Spleen (tissue), 7 donors: ENCODE data around the gene KIF6.

Experiments
- POLR2A ChIP-seq, 3 donors: fragments of 450-650 bp; IDR thresholded peaks; one replicate each; pipeline ENCODE4 v1.5.1; 2017; ENCODE audit warnings: antibody characterized with exemption in 3 of 3, mild to moderate bottlenecking in 1 of 3
- POLR2AphosphoS5 ChIP-seq, 3 donors: sonication (generic); formaldehyde crosslinking; IDR thresholded peaks; one replicate each; pipeline ENCODE4 v1.5.1; 2017; ENCODE audit warnings: antibody characterized with exemption in 3 of 3
- TF ChIP-seq, protein P1 (sequence below), 11 experiments: fragments of 200-600 bp in 7 of 11; fragments of 450-650 bp in 4 of 11; sonication (generic) in 4 of 11; IDR thresholded peaks in 8 of 11; conservative IDR thresholded peaks in 3 of 11; 1 replicate in 7 of 11; 2 replicates in 4 of 11; pipeline versions ENCODE4 v1.4.0 to v1.8.0; 2016 to 2021; ENCODE audit warnings: antibody characterized with exemption in 11 of 11, inconsistent platforms in 4 of 11, mild to moderate bottlenecking in 1 of 11
- donor health status: DM: no; HTN: no; CAD: no; lungs with moderate emphysema.
- donor health status: DM: no; HTN: no; CAD: no.
- donor health status: DM: no; HTN: no; CAD: no.

DNA sequence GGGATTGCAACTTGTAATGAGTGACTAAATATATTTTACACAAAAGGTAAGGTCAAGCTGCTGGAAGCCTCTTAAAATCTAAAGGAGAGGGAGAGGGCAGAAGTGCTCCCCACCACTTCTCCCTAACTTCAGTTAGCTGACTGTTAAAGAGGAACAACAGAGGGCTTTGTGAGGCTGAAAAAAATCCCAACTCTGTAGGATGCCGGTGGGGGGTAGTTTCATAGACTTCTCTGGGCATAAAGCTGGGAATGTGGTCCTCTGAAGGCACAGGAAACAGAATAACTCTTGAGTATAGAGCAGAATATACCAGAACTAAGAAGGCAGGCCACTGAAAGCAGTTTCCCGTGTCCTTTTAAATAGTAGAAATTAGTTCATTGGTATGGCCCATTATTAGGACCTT lies 71.6 kb downstream of the KIF6 start:
- TF ChIP-seq, protein P1, sequence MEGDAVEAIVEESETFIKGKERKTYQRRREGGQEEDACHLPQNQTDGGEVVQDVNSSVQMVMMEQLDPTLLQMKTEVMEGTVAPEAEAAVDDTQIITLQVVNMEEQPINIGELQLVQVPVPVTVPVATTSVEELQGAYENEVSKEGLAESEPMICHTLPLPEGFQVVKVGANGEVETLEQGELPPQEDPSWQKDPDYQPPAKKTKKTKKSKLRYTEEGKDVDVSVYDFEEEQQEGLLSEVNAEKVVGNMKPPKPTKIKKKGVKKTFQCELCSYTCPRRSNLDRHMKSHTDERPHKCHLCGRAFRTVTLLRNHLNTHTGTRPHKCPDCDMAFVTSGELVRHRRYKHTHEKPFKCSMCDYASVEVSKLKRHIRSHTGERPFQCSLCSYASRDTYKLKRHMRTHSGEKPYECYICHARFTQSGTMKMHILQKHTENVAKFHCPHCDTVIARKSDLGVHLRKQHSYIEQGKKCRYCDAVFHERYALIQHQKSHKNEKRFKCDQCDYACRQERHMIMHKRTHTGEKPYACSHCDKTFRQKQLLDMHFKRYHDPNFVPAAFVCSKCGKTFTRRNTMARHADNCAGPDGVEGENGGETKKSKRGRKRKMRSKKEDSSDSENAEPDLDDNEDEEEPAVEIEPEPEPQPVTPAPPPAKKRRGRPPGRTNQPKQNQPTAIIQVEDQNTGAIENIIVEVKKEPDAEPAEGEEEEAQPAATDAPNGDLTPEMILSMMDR (IDR thresholded peaks at IDR 0.05 in 8 of 11, conservative IDR thresholded peaks at IDR 0.05 in 3 of 11) = no peak
- TF ChIP-seq POLR2AphosphoS5 (IDR thresholded peaks at IDR 0.05) = no peak
- TF ChIP-seq POLR2A (IDR thresholded peaks at IDR 0.05) = no peak
